HG02588 (cell line): ENCODE measurements around the gene KIF1B.

Experiments used
- ATAC-seq: cut with Tn5 transposase; IDR thresholded peaks from one replicate; pipeline ENCODE4 v1.9.1; 2021; ENCODE audit warnings: mild to moderate bottlenecking, moderate library complexity; ENCODE audit not compliant: unreplicated experiment

Gene KIF1B

GRCh38 chr1:10209905-10210810 is at the start of gene KIF1B:
Gene KIF1B (plus strand): TSS chr1:10210570. CDS start chr1:10232329, 21,759 bp downstream.
- ATAC-seq: peak; percentile 98

- ATAC-seq: no peak
Observed at GRCh38 chr1:10160907-10161490, 49.4 kb upstream of the KIF1B start.

GRCh38 chr1:10161541-10162290 is 48.7 kb upstream of the KIF1B start:
- ATAC-seq: no peak

GRCh38 chr1:10168912-10169514 is 41.4 kb upstream of the KIF1B start:
- no peak for ATAC-seq

GRCh38 chr1:10170239-10170574 is 40.2 kb upstream of the KIF1B start:
- no peak for ATAC-seq

- ATAC-seq: no peak
Observed at GRCh38 chr1:10171105-10171767, 39.1 kb upstream of the KIF1B start.

GRCh38 chr1:10171995-10172669 is 38.2 kb upstream of the KIF1B start:
- ATAC-seq: no peak

- ATAC-seq: no peak
Observed at GRCh38 chr1:10173582-10173981, 36.8 kb upstream of the KIF1B start.

GRCh38 chr1:10177876-10178275 is 32.5 kb upstream of the KIF1B start:
- no peak for ATAC-seq

GRCh38 chr1:10178597-10179405 is 31.6 kb upstream of the KIF1B start:
- no peak for ATAC-seq

- no peak for ATAC-seq
Observed at GRCh38 chr1:10179406-10180091, 30.8 kb upstream of the KIF1B start.

- no peak for ATAC-seq
Observed at GRCh38 chr1:10181154-10181553, 29.2 kb upstream of the KIF1B start.

GRCh38 chr1:10185759-10186158 is 24.6 kb upstream of the KIF1B start:
- ATAC-seq: no peak

- no peak for ATAC-seq
Observed at GRCh38 chr1:10186331-10187025, 23.9 kb upstream of the KIF1B start.

GRCh38 chr1:10187026-10187334 is 23.4 kb upstream of the KIF1B start:
- no peak for ATAC-seq

GRCh38 chr1:10188133-10188650 is 22.2 kb upstream of the KIF1B start:
- no peak for ATAC-seq

- ATAC-seq: no peak
Observed at GRCh38 chr1:10189659-10190058, 20.7 kb upstream of the KIF1B start.

GRCh38 chr1:10192263-10192662 is 18.1 kb upstream of the KIF1B start:
- no peak for ATAC-seq
